Endothelial cell of umbilical vein (primary cell): ENCODE data around the gene RCAN1.
"Not testable (repeated sequence)": the region's sequence is repeated elsewhere in the genome, so short reads cannot be mapped to it uniquely, and the experiment has no call there.

Experiments
- POLR2A ChIP-seq: IDR thresholded peaks from 2 replicates; pipeline ENCODE4 v1.6.1; 2012; ENCODE audit warnings: low read depth, mild to moderate bottlenecking, control low read depth, low read length
- TF ChIP-seq, protein P1 (sequence below), 2 donors: IDR thresholded peaks; 1 replicate in 1 of 2; 2 replicates in 1 of 2; pipeline ENCODE4 v1.5.1; 2011; ENCODE audit warnings: low read length in 2 of 2, mild to moderate bottlenecking in 2 of 2, moderate library complexity in 2 of 2, control low read depth in 1 of 2, inconsistent platforms in 1 of 2, low read depth in 1 of 2; ENCODE audit not compliant: insufficient read depth in 1 of 2; ENCODE audit errors: extremely low read depth in 1 of 2

DNA sequence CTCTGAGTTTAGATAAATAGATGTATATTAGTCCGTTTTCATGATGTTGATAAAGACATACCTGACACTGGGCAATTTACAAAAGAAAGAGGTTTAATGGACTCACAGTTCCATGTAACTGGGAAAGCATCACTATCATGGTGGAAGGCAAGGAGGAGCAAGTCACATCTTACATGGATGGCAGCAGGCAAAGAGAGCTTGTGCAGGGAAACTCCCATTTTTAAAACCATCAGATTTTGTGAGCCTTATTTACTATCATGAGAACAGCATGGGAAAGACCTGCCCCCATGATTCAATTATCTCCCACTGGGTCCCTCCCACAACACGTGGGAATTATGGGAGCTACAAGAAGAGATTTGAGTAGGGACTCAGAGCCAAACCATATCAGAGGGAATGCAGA, 60.2 kb downstream of the RCAN1 start:
- not testable (repeated sequence) for TF ChIP-seq POLR2A
- TF ChIP-seq, protein P1, sequence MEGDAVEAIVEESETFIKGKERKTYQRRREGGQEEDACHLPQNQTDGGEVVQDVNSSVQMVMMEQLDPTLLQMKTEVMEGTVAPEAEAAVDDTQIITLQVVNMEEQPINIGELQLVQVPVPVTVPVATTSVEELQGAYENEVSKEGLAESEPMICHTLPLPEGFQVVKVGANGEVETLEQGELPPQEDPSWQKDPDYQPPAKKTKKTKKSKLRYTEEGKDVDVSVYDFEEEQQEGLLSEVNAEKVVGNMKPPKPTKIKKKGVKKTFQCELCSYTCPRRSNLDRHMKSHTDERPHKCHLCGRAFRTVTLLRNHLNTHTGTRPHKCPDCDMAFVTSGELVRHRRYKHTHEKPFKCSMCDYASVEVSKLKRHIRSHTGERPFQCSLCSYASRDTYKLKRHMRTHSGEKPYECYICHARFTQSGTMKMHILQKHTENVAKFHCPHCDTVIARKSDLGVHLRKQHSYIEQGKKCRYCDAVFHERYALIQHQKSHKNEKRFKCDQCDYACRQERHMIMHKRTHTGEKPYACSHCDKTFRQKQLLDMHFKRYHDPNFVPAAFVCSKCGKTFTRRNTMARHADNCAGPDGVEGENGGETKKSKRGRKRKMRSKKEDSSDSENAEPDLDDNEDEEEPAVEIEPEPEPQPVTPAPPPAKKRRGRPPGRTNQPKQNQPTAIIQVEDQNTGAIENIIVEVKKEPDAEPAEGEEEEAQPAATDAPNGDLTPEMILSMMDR (IDR thresholded peaks at IDR 0.05; ENCODE audit: extremely low read depth in 1 of 2, insufficient read depth in 1 of 2, low read depth in 1 of 2, low read length in 2 of 2): not testable (repeated sequence)
